Trophoblast cell (in vitro differentiated cells and primary cell): ENCODE measurements around the gene ADIG.

Experiments
- DNase-seq, 2 donors: peaks; one replicate each; pipeline ENCODE4 v3.0.0-alpha.2; 2016
- H2AFZ ChIP-seq: 2 replicates; pipeline ENCODE4 v1.6.1; 2013; ENCODE audit warnings: low read length, moderate library complexity, mild to moderate bottlenecking; ENCODE audit not compliant: insufficient read depth, poor library complexity
- H2AK5ac ChIP-seq: 2 replicates; pipeline ENCODE4 v1.6.1; 2013; ENCODE audit warnings: mild to moderate bottlenecking, low read length
- H2BK120ac ChIP-seq: 2 replicates; pipeline ENCODE4 v1.6.1; 2013; ENCODE audit warnings: low read length, mild to moderate bottlenecking, moderate library complexity; ENCODE audit not compliant: insufficient read depth, poor library complexity
- H2BK12ac ChIP-seq: 2 replicates; pipeline ENCODE4 v1.6.1; 2013; ENCODE audit warnings: mild to moderate bottlenecking, low read length, moderate library complexity
- H2BK5ac ChIP-seq: 2 replicates; pipeline ENCODE4 v1.6.1; 2013; ENCODE audit warnings: low read length, low read depth, moderate library complexity, mild to moderate bottlenecking; ENCODE audit not compliant: poor library complexity
- H3K14ac ChIP-seq: 2 replicates; pipeline ENCODE4 v1.6.1; 2013; ENCODE audit warnings: mild to moderate bottlenecking, low read length
- H3K18ac ChIP-seq: 2 replicates; pipeline ENCODE4 v1.6.1; 2013; ENCODE audit warnings: mild to moderate bottlenecking, low read length
- H3K23ac ChIP-seq: 2 replicates; pipeline ENCODE4 v1.6.1; 2013; ENCODE audit warnings: low read length
- H3K27ac ChIP-seq: 2 replicates; pipeline ENCODE4 v1.5.1; 2013; ENCODE audit warnings: low read depth, mild to moderate bottlenecking, inconsistent platforms, low read length, moderate library complexity
- H3K27me3 ChIP-seq: 2 replicates; pipeline ENCODE4 v1.6.1; 2013; ENCODE audit warnings: inconsistent platforms, mild to moderate bottlenecking, low read length, moderate library complexity; ENCODE audit not compliant: insufficient read depth
- H3K36me3 ChIP-seq, 2 experiments: 1 replicate in 1 of 2; 2 replicates in 1 of 2; pipeline ENCODE4 v1.6.1; 2013; ENCODE audit warnings: low read length in 2 of 2, mild to moderate bottlenecking in 2 of 2, moderate library complexity in 1 of 2; ENCODE audit not compliant: insufficient read depth in 2 of 2, control insufficient read depth in 1 of 2
- H3K4ac ChIP-seq: 2 replicates; pipeline ENCODE4 v1.6.1; 2013; ENCODE audit warnings: low read depth, mild to moderate bottlenecking, low read length, moderate library complexity
- H3K4me1 ChIP-seq, 2 experiments: 1 replicate in 1 of 2; 2 replicates in 1 of 2; pipeline ENCODE4 v1.6.1; 2013; ENCODE audit warnings: low read length in 2 of 2, mild to moderate bottlenecking in 2 of 2, moderate library complexity in 1 of 2; ENCODE audit not compliant: insufficient read depth in 2 of 2, control insufficient read depth in 1 of 2
- H3K4me2 ChIP-seq: 2 replicates; pipeline ENCODE4 v1.6.1; 2013; ENCODE audit warnings: inconsistent platforms, mild to moderate bottlenecking, low read length, moderate library complexity
- H3K4me3 ChIP-seq: 2 replicates; pipeline ENCODE4 v1.5.1; 2013; ENCODE audit warnings: mild to moderate bottlenecking, low read depth, low read length, inconsistent platforms
- H3K79me1 ChIP-seq: one replicate; pipeline ENCODE4 v1.6.1; 2013; ENCODE audit warnings: low read length
- H3K79me2 ChIP-seq: 2 replicates; pipeline ENCODE4 v1.6.1; 2013; ENCODE audit warnings: low read length, mild to moderate bottlenecking; ENCODE audit not compliant: control insufficient read depth, insufficient read depth, poor library complexity
- H3K9ac ChIP-seq: 2 replicates; pipeline ENCODE4 v1.6.1; 2013; ENCODE audit warnings: mild to moderate bottlenecking, low read length
- H3K9me3 ChIP-seq: 2 replicates; pipeline ENCODE4 v1.6.1; 2013; ENCODE audit warnings: low read depth, mild to moderate bottlenecking, control low read depth, inconsistent platforms, low read length; ENCODE audit not compliant: insufficient read depth
- H4K12ac ChIP-seq: 2 replicates; pipeline ENCODE4 v1.6.1; 2013; ENCODE audit warnings: low read depth, mild to moderate bottlenecking, low read length, moderate library complexity
- H4K8ac ChIP-seq: 2 replicates; pipeline ENCODE4 v1.6.1; 2013; ENCODE audit warnings: low read depth, mild to moderate bottlenecking, low read length, moderate library complexity
- H4K91ac ChIP-seq: one replicate; pipeline ENCODE4 v1.6.1; 2013; ENCODE audit warnings: low read depth, mild to moderate bottlenecking, low read length, moderate library complexity
- WGBS: extraction: QIAGEN DNeasy Blood & Tissue Kit; methylation state at CpG from one replicate; pipeline ENCODE4 v1.1.7; 2013; ENCODE audit warnings: missing lambda C conversion rate; ENCODE audit not compliant: insufficient read length, insufficient coverage; ENCODE audit errors: extremely low coverage; 5-methylcytosine and 5-hydroxymethylcytosine counted together

Gene ADIG

GRCh38 chr20:38603286-38603685, 22.3 kb downstream of the ADIG start:
- no peak overlapping the region for H2BK120ac ChIP-seq
- peak overlapping the region; percentile 37 for H2AK5ac ChIP-seq
- H3K36me3 ChIP-seq: no peaks in the 10 kb centered on the region
- no peak for DNase-seq
- no peak overlapping the region for H4K91ac ChIP-seq
- no peak overlapping the region for H3K27ac ChIP-seq
- H3K14ac ChIP-seq: no peak overlapping the region
- H3K4me3 ChIP-seq: no peak overlapping the region
- H2BK12ac ChIP-seq: peak overlapping the region; percentile 53
- H3K4me1 ChIP-seq: peaks cover 27 to 30% of the 10 kb centered on the region in 2 experiments
- no peak overlapping the region for H4K8ac ChIP-seq
- H3K4ac ChIP-seq: no peak overlapping the region
- H2BK5ac ChIP-seq: no peak overlapping the region
- WGBS: no CpG with 5 or more reads among the region's 3 CpGs
- no peaks in the 10 kb centered on the region for H3K27me3 ChIP-seq
- H2AFZ ChIP-seq: no peak overlapping the region
- no peak overlapping the region for H4K12ac ChIP-seq
- H3K79me2 ChIP-seq: no peaks in the 10 kb centered on the region
- H3K18ac ChIP-seq: no peak overlapping the region
- no peak overlapping the region for H3K9ac ChIP-seq
- peaks cover 20% of the 10 kb centered on the region for H3K79me1 ChIP-seq
- no peak overlapping the region for H3K23ac ChIP-seq
- peaks cover 2% of the 10 kb centered on the region for H3K9me3 ChIP-seq
- H3K4me2 ChIP-seq: no peak overlapping the region

- H3K4me2 ChIP-seq: peak overlapping the region; percentile 37
- H2BK120ac ChIP-seq: no peak overlapping the region
- no peak overlapping the region for H2BK5ac ChIP-seq
- H3K27ac ChIP-seq: peak overlapping the region; percentile 75
- H3K27me3 ChIP-seq: no peaks in the 10 kb centered on the region
- no peak overlapping the region for H3K9ac ChIP-seq
- H3K79me1 ChIP-seq: peaks cover 16% of the 10 kb centered on the region
- no peak overlapping the region for H4K8ac ChIP-seq
- H3K4me3 ChIP-seq: no peak overlapping the region
- DNase-seq: peak in 1 of 2 donors; percentile 42
- H3K36me3 ChIP-seq: no peaks in the 10 kb centered on the region
- peaks cover 22 to 24% of the 10 kb centered on the region in 2 experiments for H3K4me1 ChIP-seq
- H3K9me3 ChIP-seq: peaks cover 2% of the 10 kb centered on the region
- H3K4ac ChIP-seq: no peak overlapping the region
- H4K12ac ChIP-seq: no peak overlapping the region
- H2AFZ ChIP-seq: no peak overlapping the region
- peak overlapping the region; percentile 42 for H2BK12ac ChIP-seq
- no peak overlapping the region for H4K91ac ChIP-seq
- H3K14ac ChIP-seq: peak overlapping the region; percentile 8
- no CpG with 5 or more reads among the region's 4 CpGs for WGBS
- no peak overlapping the region for H3K23ac ChIP-seq
- no peak overlapping the region for H2AK5ac ChIP-seq
- H3K79me2 ChIP-seq: no peaks in the 10 kb centered on the region
- no peak overlapping the region for H3K18ac ChIP-seq
Measured at GRCh38 chr20:38604873-38605303, 23.9 kb downstream of the ADIG start.

GRCh38 chr20:38607351-38607750, 26.4 kb downstream of the ADIG start:
- no peak for DNase-seq
- no peaks in the 10 kb centered on the region for H3K36me3 ChIP-seq
- H2BK12ac ChIP-seq: peak overlapping the region; percentile 25
- H3K9me3 ChIP-seq: no peaks in the 10 kb centered on the region
- H3K27ac ChIP-seq: no peak overlapping the region
- H2AK5ac ChIP-seq: peak overlapping the region; percentile 18
- no peak overlapping the region for H4K91ac ChIP-seq
- no peak overlapping the region for H2BK120ac ChIP-seq
- H3K4me2 ChIP-seq: no peak overlapping the region
- peaks cover 9 to 10% of the 10 kb centered on the region in 2 experiments for H3K4me1 ChIP-seq
- no peak overlapping the region for H2AFZ ChIP-seq
- peaks cover 4% of the 10 kb centered on the region for H3K79me1 ChIP-seq
- H3K9ac ChIP-seq: no peak overlapping the region
- H3K4me3 ChIP-seq: no peak overlapping the region
- no peaks in the 10 kb centered on the region for H3K79me2 ChIP-seq
- H4K8ac ChIP-seq: no peak overlapping the region
- H3K4ac ChIP-seq: no peak overlapping the region
- peak overlapping the region; percentile 5 for H3K18ac ChIP-seq
- no peak overlapping the region for H4K12ac ChIP-seq
- no peak overlapping the region for H3K14ac ChIP-seq
- H2BK5ac ChIP-seq: no peak overlapping the region
- H3K23ac ChIP-seq: no peak overlapping the region
- no peaks in the 10 kb centered on the region for H3K27me3 ChIP-seq
- no CpG with 5 or more reads among the region's 12 CpGs for WGBS

- peak overlapping the region; percentile 35 for H2AFZ ChIP-seq
- no peak overlapping the region for H3K4me3 ChIP-seq
- no peak overlapping the region for H2BK12ac ChIP-seq
- no peak overlapping the region for H4K91ac ChIP-seq
- no peak overlapping the region for H3K4me2 ChIP-seq
- H2BK120ac ChIP-seq: no peak overlapping the region
- no peak overlapping the region for H2BK5ac ChIP-seq
- no peak overlapping the region for H3K27ac ChIP-seq
- H3K79me1 ChIP-seq: peaks cover 4% of the 10 kb centered on the region
- no peak overlapping the region for H3K9ac ChIP-seq
- no peak overlapping the region for H3K18ac ChIP-seq
- H4K12ac ChIP-seq: no peak overlapping the region
- no CpG with 5 or more reads among the region's 4 CpGs for WGBS
- no peaks in the 10 kb centered on the region for H3K79me2 ChIP-seq
- no peak overlapping the region for H3K23ac ChIP-seq
- no peaks in the 10 kb centered on the region for H3K9me3 ChIP-seq
- H2AK5ac ChIP-seq: no peak overlapping the region
- no peak overlapping the region for H4K8ac ChIP-seq
- peaks cover 9 to 10% of the 10 kb centered on the region in 2 experiments for H3K4me1 ChIP-seq
- H3K36me3 ChIP-seq: no peaks in the 10 kb centered on the region
- H3K14ac ChIP-seq: no peak overlapping the region
- H3K27me3 ChIP-seq: no peaks in the 10 kb centered on the region
- H3K4ac ChIP-seq: no peak overlapping the region
- DNase-seq: no peak
Measured at GRCh38 chr20:38608188-38608587, 27.2 kb downstream of the ADIG start.
